SK-N-SH treated with all-trans-retinoic acid at 6 μM for 48 hours (cell line): Measurements from ENCODE around the gene KCNJ16.

ENCODE experiments used
- ATAC-seq: fragments of 200-7000 bp; cut with Tn5 transposase; 3 replicates; pipeline ENCODE4 v1.9.1; 2020; ENCODE audit warnings: mild to moderate bottlenecking, moderate library complexity
- ARNTL ChIP-seq: fragments of 450-650 bp; formaldehyde crosslinking; IDR thresholded peaks from 2 replicates; pipeline ENCODE4 v1.5.0; 2020; ENCODE audit warnings: low read depth, mild to moderate bottlenecking, moderate library complexity, borderline replicate concordance
- BACH2 ChIP-seq: fragments of 250-450 bp; sonication (Bioruptor Pico); IDR thresholded peaks from 2 replicates; pipeline ENCODE4 v1.9.0; 2021; ENCODE audit warnings: mild to moderate bottlenecking, borderline replicate concordance
- CREB5 ChIP-seq: fragments of 250-450 bp; sonication (Bioruptor Pico); IDR thresholded peaks from 2 replicates; pipeline ENCODE4 v1.5.1; 2020; ENCODE audit warnings: low read depth, mild to moderate bottlenecking, moderate library complexity
- CSDC2 ChIP-seq: fragments of 250-450 bp; sonication (Bioruptor Pico); IDR thresholded peaks from 2 replicates; pipeline ENCODE4 v1.5.0; 2020; ENCODE audit warnings: mild to moderate bottlenecking, moderate library complexity
- ESRRG ChIP-seq: fragments of 250-450 bp; sonication (Bioruptor Pico); IDR thresholded peaks from 2 replicates; pipeline ENCODE4 v1.6.1; 2021; ENCODE audit warnings: mild to moderate bottlenecking
- GLIS3 ChIP-seq: fragments of 250-450 bp; sonication (Bioruptor Pico); IDR thresholded peaks from 2 replicates; pipeline ENCODE4 v1.5.0; 2020; ENCODE audit warnings: mild to moderate bottlenecking, moderate library complexity
- ISL1 ChIP-seq: fragments of 250-450 bp; sonication (Bioruptor Pico); IDR thresholded peaks from 2 replicates; pipeline ENCODE4 v2.1.2; 2022; ENCODE audit warnings: mild to moderate bottlenecking, moderate library complexity
- OSR1 ChIP-seq: fragments of 250-450 bp; sonication (Bioruptor Pico); IDR thresholded peaks from 2 replicates; pipeline ENCODE4 v1.8.0; 2022; ENCODE audit warnings: moderate library complexity, mild to moderate bottlenecking, inconsistent platforms
- PATZ1 ChIP-seq: fragments of 250-450 bp; sonication (Bioruptor Pico); IDR thresholded peaks from 2 replicates; pipeline ENCODE4 v1.8.0; 2020; ENCODE audit warnings: mild to moderate bottlenecking, moderate library complexity, borderline replicate concordance
- PPARA ChIP-seq: fragments of 250-450 bp; sonication (Bioruptor Pico); IDR thresholded peaks from 2 replicates; pipeline ENCODE4 v1.5.0; 2020; ENCODE audit warnings: mild to moderate bottlenecking, borderline replicate concordance
- RARB ChIP-seq: fragments of 250-450 bp; sonication (Bioruptor Pico); IDR thresholded peaks from 2 replicates; pipeline ENCODE4 v1.8.0; 2021; ENCODE audit warnings: mild to moderate bottlenecking, moderate library complexity
- SNAI2 ChIP-seq: fragments of 250-450 bp; sonication (Bioruptor Pico); IDR thresholded peaks from 2 replicates; pipeline ENCODE4 v1.5.0; 2020; ENCODE audit warnings: mild to moderate bottlenecking, moderate library complexity
- TCF4 ChIP-seq: fragments of 250-450 bp; sonication (Bioruptor Pico); IDR thresholded peaks from 2 replicates; pipeline ENCODE4 v1.8.0; 2021; ENCODE audit warnings: mild to moderate bottlenecking, moderate library complexity, borderline replicate concordance
- TOX ChIP-seq: fragments of 250-450 bp; sonication (Bioruptor Pico); IDR thresholded peaks from 2 replicates; pipeline ENCODE4 v1.8.0; 2021; ENCODE audit warnings: mild to moderate bottlenecking, moderate library complexity, borderline replicate concordance
- ZC3H10 ChIP-seq: fragments of 250-450 bp; sonication (Bioruptor Pico); IDR thresholded peaks from 2 replicates; pipeline ENCODE4 v1.5.1; 2021; ENCODE audit warnings: mild to moderate bottlenecking, moderate library complexity
- ZFP3 ChIP-seq: fragments of 250-450 bp; sonication (Bioruptor Pico); IDR thresholded peaks from 2 replicates; pipeline ENCODE4 v1.5.0; 2020; ENCODE audit warnings: mild to moderate bottlenecking, moderate library complexity
- ZFP30 ChIP-seq: fragments of 450-650 bp; formaldehyde crosslinking; IDR thresholded peaks from 2 replicates; pipeline ENCODE4 v1.5.0; 2022; ENCODE audit warnings: mild to moderate bottlenecking, moderate library complexity
- ZNF565 ChIP-seq: fragments of 450-650 bp; formaldehyde crosslinking; conservative IDR thresholded peaks from 2 replicates; pipeline ENCODE4 v1.5.0; 2020; ENCODE audit warnings: low read depth, mild to moderate bottlenecking, moderate library complexity
- ZNF70 ChIP-seq: fragments of 450-650 bp; formaldehyde crosslinking; IDR thresholded peaks from 2 replicates; pipeline ENCODE4 v1.5.0; 2020; ENCODE audit warnings: mild to moderate bottlenecking, moderate library complexity
- ZNF8 ChIP-seq: fragments of 450-650 bp; formaldehyde crosslinking; IDR thresholded peaks from 2 replicates; pipeline ENCODE4 v1.5.0; 2020; ENCODE audit warnings: mild to moderate bottlenecking, moderate library complexity
- TF ChIP-seq, protein P1 (sequence below): fragments of 250-450 bp; sonication (Bioruptor Pico); IDR thresholded peaks from 2 replicates; pipeline ENCODE4 v1.8.0; 2021; ENCODE audit warnings: low read depth, mild to moderate bottlenecking, moderate library complexity, borderline replicate concordance
- TF ChIP-seq, protein P2 (sequence below): fragments of 250-450 bp; sonication (Bioruptor Pico); IDR thresholded peaks from 2 replicates; pipeline ENCODE4 v1.5.0; 2020; ENCODE audit warnings: mild to moderate bottlenecking, moderate library complexity

Gene KCNJ16

DNA sequence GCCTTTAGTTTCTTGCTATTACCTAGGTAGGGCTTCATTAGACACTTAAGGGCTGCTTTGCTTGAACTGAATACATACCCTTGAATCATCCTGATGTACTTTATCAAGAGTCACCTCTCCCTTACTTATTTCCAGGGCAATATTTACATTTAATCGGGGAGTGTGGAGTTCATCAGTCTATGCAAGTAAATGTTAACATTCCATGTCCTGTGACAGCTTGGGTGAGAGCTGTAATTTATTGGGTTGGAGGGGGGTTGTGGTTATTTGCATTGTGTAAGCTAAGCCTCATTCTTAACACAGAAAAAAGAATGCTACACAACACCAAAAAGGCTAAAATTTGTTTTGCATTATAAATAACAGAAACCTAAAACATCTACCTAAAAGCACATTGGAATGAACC lies 16.7 kb downstream of the KCNJ16 start:
- ATAC-seq: no peak
- TF ChIP-seq, protein P1, sequence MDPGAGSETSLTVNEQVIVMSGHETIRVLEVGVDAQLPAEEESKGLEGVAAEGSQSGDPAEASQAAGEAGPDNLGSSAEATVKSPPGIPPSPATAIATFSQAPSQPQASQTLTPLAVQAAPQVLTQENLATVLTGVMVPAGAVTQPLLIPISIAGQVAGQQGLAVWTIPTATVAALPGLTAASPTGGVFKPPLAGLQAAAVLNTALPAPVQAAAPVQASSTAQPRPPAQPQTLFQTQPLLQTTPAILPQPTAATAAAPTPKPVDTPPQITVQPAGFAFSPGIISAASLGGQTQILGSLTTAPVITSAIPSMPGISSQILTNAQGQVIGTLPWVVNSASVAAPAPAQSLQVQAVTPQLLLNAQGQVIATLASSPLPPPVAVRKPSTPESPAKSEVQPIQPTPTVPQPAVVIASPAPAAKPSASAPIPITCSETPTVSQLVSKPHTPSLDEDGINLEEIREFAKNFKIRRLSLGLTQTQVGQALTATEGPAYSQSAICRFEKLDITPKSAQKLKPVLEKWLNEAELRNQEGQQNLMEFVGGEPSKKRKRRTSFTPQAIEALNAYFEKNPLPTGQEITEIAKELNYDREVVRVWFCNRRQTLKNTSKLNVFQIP: no peak
- no peak for TF ChIP-seq PATZ1 (CRISPR knock-in tag)
- no peak for TF ChIP-seq ZFP30 (CRISPR knock-in tag)
- no peak for TF ChIP-seq TCF4 (CRISPR knock-in tag)
- TF ChIP-seq, all 23 proteins: peak for 0

- ATAC-seq: no peak
- TF ChIP-seq ZNF8 (CRISPR knock-in tag) (no peak), TOX (CRISPR knock-in tag) (no peak), SNAI2 (CRISPR knock-in tag) (no peak), BACH2 (CRISPR knock-in tag) (no peak), ZFP3 (no peak), PPARA (CRISPR knock-in tag) (no peak), ISL1 (CRISPR knock-in tag) (no peak), ARNTL (CRISPR knock-in tag) (no peak), ZNF70 (no peak), ZC3H10 (CRISPR knock-in tag) (no peak), ZFP30 (CRISPR knock-in tag) (no peak), GLIS3 (CRISPR knock-in tag) (no peak), CREB5 (CRISPR knock-in tag) (no peak), OSR1 (no peak), ESRRG (CRISPR knock-in tag) (no peak), PATZ1 (CRISPR knock-in tag) (no peak)
- TF ChIP-seq, protein P1: no peak
- TF ChIP-seq, protein P2, sequence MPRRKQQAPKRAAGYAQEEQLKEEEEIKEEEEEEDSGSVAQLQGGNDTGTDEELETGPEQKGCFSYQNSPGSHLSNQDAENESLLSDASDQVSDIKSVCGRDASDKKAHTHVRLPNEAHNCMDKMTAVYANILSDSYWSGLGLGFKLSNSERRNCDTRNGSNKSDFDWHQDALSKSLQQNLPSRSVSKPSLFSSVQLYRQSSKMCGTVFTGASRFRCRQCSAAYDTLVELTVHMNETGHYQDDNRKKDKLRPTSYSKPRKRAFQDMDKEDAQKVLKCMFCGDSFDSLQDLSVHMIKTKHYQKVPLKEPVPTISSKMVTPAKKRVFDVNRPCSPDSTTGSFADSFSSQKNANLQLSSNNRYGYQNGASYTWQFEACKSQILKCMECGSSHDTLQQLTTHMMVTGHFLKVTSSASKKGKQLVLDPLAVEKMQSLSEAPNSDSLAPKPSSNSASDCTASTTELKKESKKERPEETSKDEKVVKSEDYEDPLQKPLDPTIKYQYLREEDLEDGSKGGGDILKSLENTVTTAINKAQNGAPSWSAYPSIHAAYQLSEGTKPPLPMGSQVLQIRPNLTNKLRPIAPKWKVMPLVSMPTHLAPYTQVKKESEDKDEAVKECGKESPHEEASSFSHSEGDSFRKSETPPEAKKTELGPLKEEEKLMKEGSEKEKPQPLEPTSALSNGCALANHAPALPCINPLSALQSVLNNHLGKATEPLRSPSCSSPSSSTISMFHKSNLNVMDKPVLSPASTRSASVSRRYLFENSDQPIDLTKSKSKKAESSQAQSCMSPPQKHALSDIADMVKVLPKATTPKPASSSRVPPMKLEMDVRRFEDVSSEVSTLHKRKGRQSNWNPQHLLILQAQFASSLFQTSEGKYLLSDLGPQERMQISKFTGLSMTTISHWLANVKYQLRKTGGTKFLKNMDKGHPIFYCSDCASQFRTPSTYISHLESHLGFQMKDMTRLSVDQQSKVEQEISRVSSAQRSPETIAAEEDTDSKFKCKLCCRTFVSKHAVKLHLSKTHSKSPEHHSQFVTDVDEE (CRISPR knock-in tag): no peak
Observed at GRCh38 chr17:70093163-70093562, 18.1 kb downstream of the KCNJ16 start.

DNA sequence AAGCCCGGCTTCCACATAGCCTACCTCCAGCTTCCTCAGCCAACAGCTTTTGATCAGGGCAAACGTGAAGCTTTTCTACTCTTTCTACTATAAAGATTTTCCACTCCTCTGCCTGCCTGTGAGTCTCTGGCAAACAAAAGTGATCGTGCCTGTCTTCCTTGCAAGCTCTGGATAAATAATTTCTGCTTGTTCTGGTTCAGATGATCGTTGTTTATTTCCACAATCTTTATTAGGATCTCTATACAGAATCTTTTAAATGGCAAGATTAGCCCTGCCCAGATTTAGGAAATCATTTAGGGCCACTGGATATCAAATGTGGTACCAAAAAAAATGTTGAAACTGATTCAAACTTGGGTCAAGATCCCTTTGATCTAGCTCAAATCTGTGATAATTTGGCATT lies 20.4 kb downstream of the KCNJ16 start:
- TF ChIP-seq SNAI2 (CRISPR knock-in tag) (no peak), ZNF565 (CRISPR knock-in tag) (no peak), RARB (CRISPR knock-in tag) (no peak), ZFP30 (CRISPR knock-in tag) (no peak), ZC3H10 (CRISPR knock-in tag) (no peak), CSDC2 (CRISPR knock-in tag) (no peak), ZNF70 (no peak), ARNTL (CRISPR knock-in tag) (no peak), GLIS3 (CRISPR knock-in tag) (no peak), ZFP3 (no peak), ZNF8 (CRISPR knock-in tag) (no peak)
- TF ChIP-seq, protein P2 (CRISPR knock-in tag): no peak
- no peak for ATAC-seq
